KMS-11 (cell line): ENCODE data around the gene NUDCD3.

Experiments used
- H2AFZ ChIP-seq: fragments of 200-600 bp; sonication (generic); 2 replicates; pipeline ENCODE4 v1.6.1; 2016; ENCODE audit warnings: antibody characterized with exemption, mixed run types, low read depth
- H3K27ac ChIP-seq: fragments of 200-600 bp; sonication (generic); 2 replicates; pipeline ENCODE4 v1.6.1; 2016; ENCODE audit warnings: mild to moderate bottlenecking, mixed run types
- H3K27me3 ChIP-seq: fragments of 200-600 bp; sonication (generic); 2 replicates; pipeline ENCODE4 v1.6.1; 2017; ENCODE audit warnings: mild to moderate bottlenecking, low read depth, mixed run types, moderate library complexity; ENCODE audit not compliant: insufficient read depth
- H3K36me3 ChIP-seq: fragments of 200-600 bp; sonication (generic); 2 replicates; pipeline ENCODE4 v1.6.1; 2017; ENCODE audit warnings: mild to moderate bottlenecking, mixed run types; ENCODE audit not compliant: insufficient read depth
- H3K4me1 ChIP-seq: fragments of 200-600 bp; sonication (generic); 2 replicates; pipeline ENCODE4 v1.6.1; 2016; ENCODE audit warnings: mild to moderate bottlenecking, low read depth, mixed run types; ENCODE audit not compliant: poor library complexity, severe bottlenecking
- H3K4me2 ChIP-seq: fragments of 200-600 bp; sonication (generic); 2 replicates; pipeline ENCODE4 v1.7.0; 2016; ENCODE audit warnings: mild to moderate bottlenecking, mixed run types
- H3K4me3 ChIP-seq: fragments of 200-600 bp; sonication (generic); IDR thresholded peaks from 2 replicates; pipeline ENCODE4 v1.6.1; 2017; ENCODE audit warnings: low read depth, low read length, mixed read lengths; ENCODE audit not compliant: insufficient read depth
- H3K79me2 ChIP-seq: fragments of 200-600 bp; sonication (generic); 2 replicates; pipeline ENCODE4 v1.6.1; 2016; ENCODE audit warnings: low read depth, mixed run types; ENCODE audit not compliant: insufficient read depth
- H3K9ac ChIP-seq: fragments of 200-600 bp; sonication (generic); 2 replicates; pipeline ENCODE4 v1.6.1; 2016; ENCODE audit warnings: mild to moderate bottlenecking, mixed run types
- H4K20me1 ChIP-seq: fragments of 200-600 bp; sonication (generic); 2 replicates; pipeline ENCODE4 v1.6.1; 2016; ENCODE audit warnings: mild to moderate bottlenecking, mixed run types; ENCODE audit not compliant: insufficient read depth
- CTCF ChIP-seq: fragments of 200-600 bp; sonication (generic); conservative IDR thresholded peaks from 2 replicates; pipeline ENCODE4 v1.6.1; 2017; ENCODE audit warnings: low read depth, mild to moderate bottlenecking, antibody characterized with exemption, low read length, moderate library complexity, mixed read lengths

The NUDCD3 gene

GRCh38 chr7:44375236-44375699 lies 115.2 kb downstream of the NUDCD3 start:
- H3K27ac ChIP-seq = no peak overlapping the region
- H3K36me3 ChIP-seq = no peaks in the 10 kb centered on the region
- no peak for TF ChIP-seq CTCF
- no peaks in the 10 kb centered on the region for H4K20me1 ChIP-seq
- no peaks in the 10 kb centered on the region for H3K79me2 ChIP-seq
- H3K27me3 ChIP-seq = no peaks in the 10 kb centered on the region
- no peak overlapping the region for H2AFZ ChIP-seq
- peaks cover 3% of the 10 kb centered on the region for H3K4me1 ChIP-seq
- no peak overlapping the region for H3K4me3 ChIP-seq
- H3K4me2 ChIP-seq = no peak overlapping the region
- H3K9ac ChIP-seq = no peak overlapping the region

- H2AFZ ChIP-seq = no peak overlapping the region
- H3K9ac ChIP-seq = no peak overlapping the region
- no peak overlapping the region for H3K4me3 ChIP-seq
- no peak overlapping the region for H3K4me2 ChIP-seq
- H4K20me1 ChIP-seq = no peaks in the 10 kb centered on the region
- TF ChIP-seq CTCF = no peak
- H3K27me3 ChIP-seq = no peaks in the 10 kb centered on the region
- no peaks in the 10 kb centered on the region for H3K79me2 ChIP-seq
- H3K27ac ChIP-seq = no peak overlapping the region
- peaks cover 13% of the 10 kb centered on the region for H3K4me1 ChIP-seq
- H3K36me3 ChIP-seq = no peaks in the 10 kb centered on the region
Measured at GRCh38 chr7:44374007-44374763, 116.3 kb downstream of the NUDCD3 start.

DNA sequence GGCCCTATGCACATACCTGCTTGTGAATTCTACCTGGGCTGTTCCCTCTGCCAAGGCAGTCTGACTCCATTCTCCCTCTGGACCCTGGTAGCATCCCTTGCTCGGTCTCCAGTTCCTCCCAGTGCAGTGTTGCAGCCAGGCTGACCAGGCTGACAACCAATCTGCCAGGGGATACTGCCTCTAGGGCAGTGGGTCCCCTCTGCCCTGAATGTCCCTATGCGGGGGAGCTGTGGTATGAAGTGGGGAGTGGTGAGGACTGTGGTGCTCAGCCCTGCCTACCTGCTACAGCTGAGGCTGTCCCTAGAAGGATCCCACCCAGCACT lies 117.1 kb downstream of the NUDCD3 start:
- no peak overlapping the region for H2AFZ ChIP-seq
- H3K9ac ChIP-seq = no peak overlapping the region
- H4K20me1 ChIP-seq = no peaks in the 10 kb centered on the region
- H3K79me2 ChIP-seq = no peaks in the 10 kb centered on the region
- no peak for TF ChIP-seq CTCF
- no peaks in the 10 kb centered on the region for H3K36me3 ChIP-seq
- H3K4me1 ChIP-seq = peaks cover 21% of the 10 kb centered on the region
- no peaks in the 10 kb centered on the region for H3K27me3 ChIP-seq
- no peak overlapping the region for H3K4me2 ChIP-seq
- H3K27ac ChIP-seq = no peak overlapping the region
- H3K4me3 ChIP-seq = no peak overlapping the region

- no peak overlapping the region for H2AFZ ChIP-seq
- no peak overlapping the region for H3K9ac ChIP-seq
- no peak overlapping the region for H3K27ac ChIP-seq
- no peaks in the 10 kb centered on the region for H3K79me2 ChIP-seq
- TF ChIP-seq CTCF = no peak
- H3K4me3 ChIP-seq = no peak overlapping the region
- H3K4me1 ChIP-seq = peaks cover 24% of the 10 kb centered on the region
- no peaks in the 10 kb centered on the region for H4K20me1 ChIP-seq
- H3K4me2 ChIP-seq = no peak overlapping the region
- H3K36me3 ChIP-seq = no peaks in the 10 kb centered on the region
- no peaks in the 10 kb centered on the region for H3K27me3 ChIP-seq
Measured at GRCh38 chr7:44372560-44373417, 117.7 kb downstream of the NUDCD3 start.
